IMR-90 (cell line): ENCODE results near the gene CPNE4. TPM values are rescaled to one million over a fixed set of nuclear protein-coding genes. Genes with fewer than 3 reads are reported as not detected.

Experiments used
- ATAC-seq: fragments of 200-7000 bp; cut with Tn5 transposase; 2 replicates; pipeline ENCODE4 v1.9.1; 2020; ENCODE audit warnings: low read depth, mild to moderate bottlenecking, moderate library complexity
- BruUV-seq: library from RNA; stranded (reverse); fragments of 400-500 nt; replicated peaks from 2 replicates; lab custom pipeline; 2021; lab: Mats Ljungman, UMichigan
- CTCF ChIA-PET: fragments of 300-600 bp; formaldehyde crosslinking; extraction: SDS; loops from one replicate; lab custom pipeline; 2021; ENCODE audit warnings: antibody characterized with exemption; lab: Yijun Ruan, JAX
- POLR2A ChIA-PET: fragments of 300-600 bp; sonication (Branson Sonifier 250); formaldehyde crosslinking; loops from one replicate; lab custom pipeline; 2022; ENCODE audit warnings: antibody characterized with exemption; ENCODE audit not compliant: unreplicated experiment; lab: Charles Lee
- DNase-seq: peaks from one replicate; pipeline ENCODE4 v3.0.0; 2013
- H2AFZ ChIP-seq: replicated peaks from 2 replicates; pipeline ENCODE3; 2013; ENCODE audit warnings: low read length, mild to moderate bottlenecking; ENCODE audit not compliant: poor library complexity
- H2AK5ac ChIP-seq: 2 replicates; pipeline ENCODE4 v1.6.1; 2013; ENCODE audit warnings: low read depth, low read length, inconsistent platforms
- H2AK9ac ChIP-seq: replicated peaks from 2 replicates; pipeline ENCODE3; 2013; ENCODE audit warnings: mild to moderate bottlenecking, low read depth, low read length, moderate library complexity; ENCODE audit not compliant: poor library complexity
- H2BK120ac ChIP-seq: 2 replicates; pipeline ENCODE4 v1.6.1; 2013; ENCODE audit warnings: low read depth, low read length, inconsistent platforms
- H2BK15ac ChIP-seq: 3 replicates; pipeline ENCODE4 v1.6.1; 2013; ENCODE audit warnings: low read depth, low read length, inconsistent platforms
- H2BK20ac ChIP-seq: 2 replicates; pipeline ENCODE4 v1.6.1; 2013; ENCODE audit warnings: low read depth, mild to moderate bottlenecking, inconsistent platforms, low read length, moderate library complexity
- H2BK5ac ChIP-seq: 2 replicates; pipeline ENCODE4 v1.6.1; 2013; ENCODE audit warnings: mild to moderate bottlenecking, low read depth, low read length, inconsistent platforms; ENCODE audit not compliant: poor library complexity, severe bottlenecking
- H3K14ac ChIP-seq: replicated peaks from 2 replicates; pipeline ENCODE4 v1.6.1; 2013; ENCODE audit warnings: low read depth, low read length, inconsistent platforms
- H3K18ac ChIP-seq: 2 replicates; pipeline ENCODE4 v1.6.1; 2013; ENCODE audit warnings: low read depth, low read length, control low read depth
- H3K23ac ChIP-seq: 2 replicates; pipeline ENCODE4 v1.6.1; 2013; ENCODE audit warnings: low read depth, low read length, inconsistent platforms
- H3K27ac ChIP-seq: 2 replicates; pipeline ENCODE4 v1.5.1; 2013; ENCODE audit warnings: mild to moderate bottlenecking, control low read depth, low read length; ENCODE audit not compliant: insufficient read depth
- H3K27me3 ChIP-seq: 2 replicates; pipeline ENCODE4 v1.6.1; 2013; ENCODE audit warnings: low read length; ENCODE audit not compliant: control insufficient read depth, insufficient read depth
- H3K36me3 ChIP-seq: 2 replicates; pipeline ENCODE4 v1.6.1; 2013; ENCODE audit warnings: low read length, mixed read lengths; ENCODE audit not compliant: control insufficient read depth, insufficient read depth
- H3K4ac ChIP-seq: 2 replicates; pipeline ENCODE4 v1.6.1; 2013; ENCODE audit warnings: low read depth, low read length, inconsistent platforms
- H3K4me1 ChIP-seq: 2 replicates; pipeline ENCODE4 v1.6.1; 2013; ENCODE audit warnings: low read length, mixed read lengths; ENCODE audit not compliant: control insufficient read depth, insufficient read depth
- H3K4me2 ChIP-seq: 2 replicates; pipeline ENCODE4 v1.6.1; 2013; ENCODE audit warnings: low read depth, mild to moderate bottlenecking, control low read depth, low read length, moderate library complexity
- H3K4me3 ChIP-seq: 2 replicates; pipeline ENCODE4 v1.5.1; 2013; ENCODE audit warnings: low read depth, mild to moderate bottlenecking, control low read depth, low read length, moderate library complexity; ENCODE audit not compliant: insufficient read depth
- H3K56ac ChIP-seq: 2 replicates; pipeline ENCODE4 v1.6.1; 2013; ENCODE audit warnings: low read length, inconsistent platforms; ENCODE audit not compliant: insufficient read depth; ENCODE audit errors: extremely low read depth
- H3K79me1 ChIP-seq, 2 experiments: 2 replicates each; pipeline ENCODE4 v1.6.1; 2013; ENCODE audit warnings: low read length in 2 of 2, inconsistent platforms in 1 of 2, low read depth in 1 of 2
- H3K9ac ChIP-seq: 2 replicates; pipeline ENCODE4 v1.6.1; 2013; ENCODE audit warnings: low read depth, low read length, control low read depth
- H3K9me1 ChIP-seq: 2 replicates; pipeline ENCODE4 v1.6.1; 2013; ENCODE audit warnings: low read length, inconsistent platforms; ENCODE audit not compliant: insufficient read depth
- H3K9me3 ChIP-seq: 2 replicates; pipeline ENCODE4 v1.6.1; 2013; ENCODE audit warnings: low read length; ENCODE audit not compliant: control insufficient read depth, insufficient read depth
- H4K20me1 ChIP-seq: 2 replicates; pipeline ENCODE4 v1.6.1; 2013; ENCODE audit warnings: low read length, inconsistent platforms; ENCODE audit not compliant: insufficient read depth
- H4K5ac ChIP-seq: 2 replicates; pipeline ENCODE4 v1.6.1; 2013; ENCODE audit warnings: mild to moderate bottlenecking, low read depth, low read length, control low read depth
- H4K8ac ChIP-seq, 2 experiments: 2 replicates each; pipeline ENCODE4 v1.6.1; 2013; ENCODE audit warnings: low read depth in 2 of 2, low read length in 2 of 2, control low read depth in 1 of 2, inconsistent platforms in 1 of 2
- H4K91ac ChIP-seq: 2 replicates; pipeline ENCODE4 v1.6.1; 2013; ENCODE audit warnings: low read depth, low read length, inconsistent platforms; ENCODE audit not compliant: insufficient read depth
- CEBPB ChIP-seq: IDR thresholded peaks from 2 replicates; pipeline ENCODE4 v1.6.1; 2012; ENCODE audit warnings: low read depth, low read length, improper control_type of control experiment
- CHD1 ChIP-seq: IDR thresholded peaks from 2 replicates; pipeline ENCODE4 v1.6.1; 2012; ENCODE audit warnings: low read depth, low read length, improper control_type of control experiment
- CTCF ChIP-seq: conservative IDR thresholded peaks from 2 replicates; pipeline ENCODE4 v1.5.1; 2012; ENCODE audit warnings: mild to moderate bottlenecking, low read depth, low read length, improper control_type of control experiment
- ELK1 ChIP-seq: fragments of 150-350 bp; IDR thresholded peaks from 2 replicates; pipeline ENCODE4 v1.6.1; 2016; ENCODE audit warnings: low read depth, mild to moderate bottlenecking, low read length, moderate library complexity, borderline replicate concordance
- FOS ChIP-seq: fragments of 150-350 bp; IDR thresholded peaks from 2 replicates; pipeline ENCODE4 v1.6.1; 2016; ENCODE audit warnings: low read depth, low read length
- MAFK ChIP-seq: IDR thresholded peaks from 2 replicates; pipeline ENCODE4 v1.6.1; 2012; ENCODE audit warnings: low read depth, low read length, improper control_type of control experiment
- MAZ ChIP-seq: IDR thresholded peaks from 2 replicates; pipeline ENCODE4 v1.6.1; 2012; ENCODE audit warnings: low read depth, mild to moderate bottlenecking, low read length, improper control_type of control experiment, moderate library complexity, borderline replicate concordance
- NFE2L2 ChIP-seq: fragments of 150-350 bp; IDR thresholded peaks from 2 replicates; pipeline ENCODE4 v1.6.1; 2016; ENCODE audit warnings: low read depth, mild to moderate bottlenecking, low read length
- POLR2A ChIP-seq: IDR thresholded peaks from 2 replicates; pipeline ENCODE4 v1.6.1; 2012; ENCODE audit warnings: mild to moderate bottlenecking, low read depth, low read length
- RAD21 ChIP-seq: IDR thresholded peaks from 2 replicates; pipeline ENCODE4 v1.6.1; 2012; ENCODE audit warnings: low read length, improper control_type of control experiment
- RCOR1 ChIP-seq: IDR thresholded peaks from 2 replicates; pipeline ENCODE4 v1.6.1; 2012; ENCODE audit warnings: mild to moderate bottlenecking, low read length, improper control_type of control experiment; ENCODE audit not compliant: insufficient replicate concordance
- RFX5 ChIP-seq: IDR thresholded peaks from 2 replicates; pipeline ENCODE4 v1.8.0; 2012; ENCODE audit warnings: low read depth, mild to moderate bottlenecking, low read length, moderate library complexity
- SMC3 ChIP-seq: fragments of 150-350 bp; IDR thresholded peaks from 2 replicates; pipeline ENCODE4 v1.6.1; 2016; ENCODE audit warnings: low read depth, mild to moderate bottlenecking, antibody characterized with exemption, low read length, moderate library complexity
- WGBS, 2 experiments: methylation state at CpG; one replicate each; pipeline versions ENCODE4 v1.1.5 to v1.1.7; 2013; ENCODE audit warnings: missing lambda C conversion rate in 2 of 2; ENCODE audit not compliant: insufficient read length in 1 of 2; ENCODE audit errors: extremely low coverage in 2 of 2; 5-methylcytosine and 5-hydroxymethylcytosine counted together
- dilution Hi-C: fragments of 300-500 bp; cut with HindIII; formaldehyde crosslinking; loops from one replicate; pipeline ENCODE4 v1.14.3; 2018; ENCODE audit warnings: low sequenced_read_pairs; ENCODE audit not compliant: unreplicated experiment
- in situ Hi-C: fragments of 300-500 bp; cut with MboI; formaldehyde crosslinking; loops from 3 replicates; pipeline ENCODE4 v1.14.3; 2019; ENCODE audit warnings: low sequenced_read_pairs, inconsistent platforms, mixed read lengths
- intact Hi-C: fragments of 100-400 bp; cut with micrococcal nuclease; formaldehyde crosslinking; loops from 2 replicates; pipeline ENCODE4 v1.10.0; 2022
- polyA plus RNA-seq, 3 experiments: library from polyadenylated mRNA; depleted of rRNA; stranded (reverse); fragments of >200 nt; gene quantifications; 2 replicates each; pipeline ENCODE4 v1.2.3, GENCODE V29; 2012; ENCODE audit warnings: low replicate concordance in 1 of 3
- total RNA-seq: library from RNA; depleted of rRNA; stranded (reverse); fragments of >200 nt; gene quantifications from 2 replicates; pipeline ENCODE4 v1.2.3, GENCODE V29; 2012

The CPNE4 gene
- total and polyA plus RNA-seq, 2 of the 4 experiments (the other 2 are of a cell fraction): not detected

- H3K14ac ChIP-seq: no peak overlapping the region
- CTCF ChIA-PET: interaction anchor here (0.8 kb wide), 1 partner anchor 75 kb away, joined by 3 read pairs; no protein-coding TSS in a partner anchor
- H3K4me3 ChIP-seq: no peak overlapping the region
- H2BK20ac ChIP-seq: no peak overlapping the region
- no peak overlapping the region for H4K8ac ChIP-seq
- no peaks in the 10 kb centered on the region for H3K27me3 ChIP-seq
- no peak for ATAC-seq
- H4K5ac ChIP-seq: no peak overlapping the region
- no peak for DNase-seq
- no peak overlapping the region for H3K4ac ChIP-seq
- H3K79me1 ChIP-seq: no peaks in the 10 kb centered on the region
- no peak overlapping the region for H4K91ac ChIP-seq
- no peaks in the 10 kb centered on the region for H4K20me1 ChIP-seq
- BruUV-seq: no TSS peak
- dilution Hi-C loops: no loop called here
- H3K27ac ChIP-seq: no peak overlapping the region
- POLR2A ChIA-PET: no interaction called here
- H3K56ac ChIP-seq: no peak overlapping the region
- in situ Hi-C loops: no loop called here
- no peaks in the 10 kb centered on the region for H3K36me3 ChIP-seq
- no peaks in the 10 kb centered on the region for H3K4me1 ChIP-seq
- intact Hi-C loops: no loop called here
- H3K4me2 ChIP-seq: no peak overlapping the region
- no CpG with 5 or more reads among the region's 3 CpGs for WGBS, 2 experiments
- no peaks in the 10 kb centered on the region for H3K9me1 ChIP-seq
- no peak overlapping the region for H3K9ac ChIP-seq
- no peak for TF ChIP-seq CEBPB
- no peak for TF ChIP-seq MAFK
- no peak for TF ChIP-seq RCOR1
- no peak for TF ChIP-seq RFX5
- TF ChIP-seq POLR2A: no peak
- no peak for TF ChIP-seq FOS
- TF ChIP-seq SMC3: no peak
- no peak for TF ChIP-seq CTCF
- TF ChIP-seq ELK1: no peak
- TF ChIP-seq NFE2L2: no peak
- no peak for TF ChIP-seq RAD21
- no peak for TF ChIP-seq MAZ
- TF ChIP-seq CHD1: no peak
- H2AFZ ChIP-seq: no peak overlapping the region
- H3K23ac ChIP-seq: no peak overlapping the region
- no peaks in the 10 kb centered on the region for H3K9me3 ChIP-seq
- no peak overlapping the region for H2AK9ac ChIP-seq
- no peak overlapping the region for H2BK5ac ChIP-seq
- H2BK120ac ChIP-seq: no peak overlapping the region
- no peak overlapping the region for H2BK15ac ChIP-seq
- no peak overlapping the region for H3K18ac ChIP-seq
- no peak overlapping the region for H2AK5ac ChIP-seq
These were observed 329.2 kb downstream of the CPNE4 start for GRCh38 chr3:131705558-131706051.
